Mucosa of stomach (tissue), 1 donor: Measurements from ENCODE around the gene PRR5.

Source experiments
- H3K27me3 ChIP-seq: one replicate; pipeline ENCODE4 v1.7.0; 2013; ENCODE audit warnings: mild to moderate bottlenecking, low read length; ENCODE audit not compliant: control insufficient read depth, insufficient read depth
- H3K36me3 ChIP-seq: one replicate; pipeline ENCODE4 v1.7.0; 2013; ENCODE audit warnings: low read length; ENCODE audit not compliant: control insufficient read depth, insufficient read depth
- H3K4me1 ChIP-seq: one replicate; pipeline ENCODE4 v1.7.0; 2013; ENCODE audit warnings: mild to moderate bottlenecking, low read length; ENCODE audit not compliant: control insufficient read depth, insufficient read depth
- H3K4me3 ChIP-seq: one replicate; pipeline ENCODE4 v1.7.0; 2013; ENCODE audit warnings: low read length
- H3K9ac ChIP-seq: one replicate; pipeline ENCODE4 v1.7.0; 2013; ENCODE audit warnings: mild to moderate bottlenecking, low read length, moderate library complexity
- H3K9me3 ChIP-seq: one replicate; pipeline ENCODE4 v1.7.0; 2013; ENCODE audit warnings: mild to moderate bottlenecking, low read length, moderate library complexity; ENCODE audit not compliant: control insufficient read depth
- donor health status: Pancreatic carcinoma.

Gene PRR5

GRCh38 chr22:44728761-44729324 is 26.8 kb downstream of the PRR5 start:
- no peaks in the 10 kb centered on the region for H3K4me1 ChIP-seq
- no peaks in the 10 kb centered on the region for H3K9me3 ChIP-seq
- H3K27me3 ChIP-seq: no peaks in the 10 kb centered on the region
- H3K36me3 ChIP-seq: no peaks in the 10 kb centered on the region
- H3K9ac ChIP-seq: no peak overlapping the region
- no peak overlapping the region for H3K4me3 ChIP-seq

GRCh38 chr22:44729391-44730021 is 27.5 kb downstream of the PRR5 start:
- no peaks in the 10 kb centered on the region for H3K9me3 ChIP-seq
- no peak overlapping the region for H3K4me3 ChIP-seq
- H3K27me3 ChIP-seq: no peaks in the 10 kb centered on the region
- H3K4me1 ChIP-seq: no peaks in the 10 kb centered on the region
- no peaks in the 10 kb centered on the region for H3K36me3 ChIP-seq
- no peak overlapping the region for H3K9ac ChIP-seq

- no peak overlapping the region for H3K9ac ChIP-seq
- H3K36me3 ChIP-seq: no peaks in the 10 kb centered on the region
Observed at GRCh38 chr22:44730022-44730393, 28.0 kb downstream of the PRR5 start.

GRCh38 chr22:44730490-44731356 is 28.7 kb downstream of the PRR5 start:
- no peaks in the 10 kb centered on the region for H3K36me3 ChIP-seq
- no peaks in the 10 kb centered on the region for H3K27me3 ChIP-seq
- H3K9me3 ChIP-seq: no peaks in the 10 kb centered on the region
- H3K4me3 ChIP-seq: no peak overlapping the region
- H3K4me1 ChIP-seq: no peaks in the 10 kb centered on the region
- no peak overlapping the region for H3K9ac ChIP-seq

More at GRCh38 chr22:44730022-44730393, 28.0 kb downstream of the PRR5 start:
- Histone ChIP-seq H3K4me1 (no peaks in the 10 kb centered on the region), H3K4me3 (no peak overlapping the region), H3K27me3 (no peaks in the 10 kb centered on the region), H3K9me3 (no peaks in the 10 kb centered on the region)

GRCh38 chr22:44731357-44731970 is 29.5 kb downstream of the PRR5 start:
- Histone ChIP-seq H3K36me3 (no peaks in the 10 kb centered on the region), H3K27me3 (no peaks in the 10 kb centered on the region), H3K4me1 (peaks cover 4% of the 10 kb centered on the region), H3K9ac (no peak overlapping the region), H3K4me3 (no peak overlapping the region), H3K9me3 (no peaks in the 10 kb centered on the region)

GRCh38 chr22:44732017-44732561 is 30.1 kb downstream of the PRR5 start:
- H3K4me1 ChIP-seq: peaks cover 4% of the 10 kb centered on the region
- no peaks in the 10 kb centered on the region for H3K9me3 ChIP-seq
- H3K27me3 ChIP-seq: no peaks in the 10 kb centered on the region
- H3K36me3 ChIP-seq: no peaks in the 10 kb centered on the region
- H3K9ac ChIP-seq: no peak overlapping the region
- H3K4me3 ChIP-seq: no peak overlapping the region

GRCh38 chr22:44732661-44733060 is 30.7 kb downstream of the PRR5 start:
- no peak overlapping the region for H3K4me3 ChIP-seq
- H3K9ac ChIP-seq: no peak overlapping the region
- H3K4me1 ChIP-seq: peaks cover 8% of the 10 kb centered on the region
- no peaks in the 10 kb centered on the region for H3K9me3 ChIP-seq
- H3K27me3 ChIP-seq: no peaks in the 10 kb centered on the region
- no peaks in the 10 kb centered on the region for H3K36me3 ChIP-seq

- Histone ChIP-seq H3K9ac (no peak overlapping the region), H3K9me3 (no peaks in the 10 kb centered on the region), H3K4me1 (peaks cover 17% of the 10 kb centered on the region), H3K4me3 (no peak overlapping the region), H3K36me3 (no peaks in the 10 kb centered on the region), H3K27me3 (peaks cover 4% of the 10 kb centered on the region)
Observed at GRCh38 chr22:44733426-44734106, 31.6 kb downstream of the PRR5 start.

GRCh38 chr22:44734278-44734677 is 32.3 kb downstream of the PRR5 start:
- Histone ChIP-seq H3K4me1 (peaks cover 23% of the 10 kb centered on the region), H3K9ac (no peak overlapping the region), H3K9me3 (no peaks in the 10 kb centered on the region), H3K27me3 (peaks cover 4% of the 10 kb centered on the region), H3K4me3 (no peak overlapping the region), H3K36me3 (no peaks in the 10 kb centered on the region)

GRCh38 chr22:44734801-44735517 is 33.0 kb downstream of the PRR5 start:
- H3K9ac ChIP-seq: no peak overlapping the region
- H3K4me3 ChIP-seq: no peak overlapping the region
- peaks cover 4% of the 10 kb centered on the region for H3K27me3 ChIP-seq
- H3K9me3 ChIP-seq: no peaks in the 10 kb centered on the region
- no peaks in the 10 kb centered on the region for H3K36me3 ChIP-seq
- H3K4me1 ChIP-seq: peaks cover 23% of the 10 kb centered on the region
